SK-N-SH (cell line): Measurements from ENCODE around the gene MAP3K4. TPM values are rescaled to one million over a fixed set of nuclear protein-coding genes. Genes with fewer than 3 reads are reported as not detected.

ENCODE experiments used
- CTCF ChIA-PET: fragments of 300-600, 350-600 bp; formaldehyde crosslinking; extraction: SDS; loops from one replicate; lab custom pipeline; 2021; lab: Yijun Ruan, JAX
- POLR2A ChIA-PET: fragments of 350-600 bp; sonication (Branson Sonifier 250); formaldehyde crosslinking; extraction: SDS; loops from one replicate; lab custom pipeline; 2020; ENCODE audit warnings: antibody characterized with exemption, inconsistent platforms; lab: Yijun Ruan, JAX
- DNase-seq: peaks from one replicate; pipeline ENCODE4 v3.0.0; 2012
- H2AFZ ChIP-seq: fragments of 200-600 bp; sonication (generic); 2 replicates; pipeline ENCODE4 v1.8.1; 2016; ENCODE audit warnings: antibody characterized with exemption, mild to moderate bottlenecking, low read depth
- H3F3A ChIP-seq: fragments of 200-600 bp; sonication (generic); replicated peaks from 2 replicates; pipeline ENCODE3; 2016; ENCODE audit warnings: antibody characterized with exemption, mild to moderate bottlenecking; ENCODE audit not compliant: insufficient read depth
- H3K27ac ChIP-seq, 2 experiments: fragments of 200-500 bp in 1 of 2; fragments of 200-600 bp in 1 of 2; sonication (Bioruptor generic) in 1 of 2; sonication (generic), shearing (Covaris generic) in 1 of 2; 2 replicates each; pipeline versions ENCODE4 v1.5.1 to v1.6.1; 2014 to 2016; ENCODE audit warnings: low read depth in 2 of 2, inconsistent platforms in 1 of 2, low read length in 1 of 2, mild to moderate bottlenecking in 1 of 2, mixed read lengths in 1 of 2
- H3K27me3 ChIP-seq: fragments of 200-600 bp; sonication (generic), shearing (Covaris generic); 2 replicates; pipeline ENCODE4 v1.6.1; 2016; ENCODE audit warnings: mixed run types; ENCODE audit not compliant: insufficient read depth
- H3K36me3 ChIP-seq, 2 experiments: fragments of 200-500 bp in 1 of 2; fragments of 200-600 bp in 1 of 2; sonication (Bioruptor generic) in 1 of 2; sonication (generic) in 1 of 2; replicated peaks in 1 of 2; 2 replicates each; pipeline versions ENCODE3 to v1.5.1; 2014 to 2016; ENCODE audit warnings: low read length in 1 of 2, mild to moderate bottlenecking in 1 of 2; ENCODE audit not compliant: insufficient read depth in 2 of 2, control insufficient read depth in 1 of 2
- H3K4me1 ChIP-seq, 2 experiments: fragments of 200-500 bp in 1 of 2; fragments of 200-600 bp in 1 of 2; sonication (Bioruptor generic) in 1 of 2; sonication (generic), shearing (Covaris generic) in 1 of 2; 2 replicates each; pipeline versions ENCODE4 v1.5.1 to v1.6.1; 2014 to 2016; ENCODE audit warnings: low read depth in 1 of 2, low read length in 1 of 2, mixed run types in 1 of 2; ENCODE audit not compliant: insufficient read depth in 2 of 2, control insufficient read depth in 1 of 2
- H3K4me2 ChIP-seq: fragments of 200-600 bp; sonication (generic), shearing (Covaris generic); 2 replicates; pipeline ENCODE4 v1.6.1; 2017; ENCODE audit warnings: mixed run types
- H3K4me3 ChIP-seq, 2 experiments: fragments of 200-500 bp in 1 of 2; fragments of 200-600 bp in 1 of 2; sonication (Bioruptor generic) in 1 of 2; sonication (generic), shearing (Covaris generic) in 1 of 2; 2 replicates each; pipeline versions ENCODE4 v1.5.1 to v1.8.1; 2014 to 2016; ENCODE audit warnings: low read depth in 2 of 2, inconsistent platforms in 1 of 2, low read length in 1 of 2, mild to moderate bottlenecking in 1 of 2, mixed read lengths in 1 of 2, moderate library complexity in 1 of 2
- H3K79me2 ChIP-seq: fragments of 200-600 bp; sonication (generic); 2 replicates; pipeline ENCODE4 v1.8.1; 2017; ENCODE audit warnings: mild to moderate bottlenecking; ENCODE audit not compliant: insufficient read depth
- H3K9ac ChIP-seq: fragments of 200-600 bp; sonication (generic); 2 replicates; pipeline ENCODE4 v1.6.1; 2017; ENCODE audit warnings: mixed run types
- H3K9me2 ChIP-seq: fragments of 200-600 bp; sonication (generic); 2 replicates; pipeline ENCODE4 v1.6.1; 2017; ENCODE audit warnings: mixed run types
- H3K9me3 ChIP-seq: fragments of 200-600 bp; sonication (generic); 2 replicates; pipeline ENCODE4 v1.6.1; 2017; ENCODE audit warnings: mixed run types, mild to moderate bottlenecking, moderate library complexity
- H4K20me1 ChIP-seq: fragments of 200-600 bp; sonication (generic); 2 replicates; pipeline ENCODE4 v1.6.1; 2017; ENCODE audit warnings: mild to moderate bottlenecking, mixed run types; ENCODE audit not compliant: insufficient read depth
- CTCF ChIP-seq: fragments of 200-600 bp; sonication (generic); IDR thresholded peaks from 2 replicates; pipeline ENCODE4 v1.6.1; 2017; ENCODE audit warnings: antibody characterized with exemption, mild to moderate bottlenecking, moderate library complexity
- MEF2A ChIP-seq: IDR thresholded peaks from 2 replicates; pipeline ENCODE4 v1.4.0; 2012; ENCODE audit warnings: low read depth, borderline replicate concordance
- MXI1 ChIP-seq: IDR thresholded peaks from 2 replicates; pipeline ENCODE4 v1.6.1; 2012; ENCODE audit warnings: mild to moderate bottlenecking, low read depth, low read length, improper control_type of control experiment
- PBX3 ChIP-seq: IDR thresholded peaks from 2 replicates; pipeline ENCODE4; 2012
- RAD21 ChIP-seq: IDR thresholded peaks from 2 replicates; pipeline ENCODE4 v1.6.1; 2012; ENCODE audit warnings: mild to moderate bottlenecking, low read length
- RCOR1 ChIP-seq: fragments of 150-350 bp; IDR thresholded peaks from 2 replicates; pipeline ENCODE4 v1.6.1; 2017; ENCODE audit warnings: antibody characterized with exemption, low read length
- RFX5 ChIP-seq: IDR thresholded peaks from 2 replicates; pipeline ENCODE4 v1.6.1; 2012; ENCODE audit warnings: mild to moderate bottlenecking, improper control_type of control experiment, low read length
- RXRA ChIP-seq: IDR thresholded peaks from 2 replicates; pipeline ENCODE4 v1.4.0; 2012; ENCODE audit warnings: low read depth, mild to moderate bottlenecking, borderline replicate concordance
- SIN3A ChIP-seq: IDR thresholded peaks from 2 replicates; pipeline ENCODE4 v1.6.1; 2012; ENCODE audit warnings: low read depth, mild to moderate bottlenecking, low read length, moderate library complexity, borderline replicate concordance
- SMC3 ChIP-seq: IDR thresholded peaks from 2 replicates; pipeline ENCODE4 v1.6.1; 2012; ENCODE audit warnings: low read depth, low read length, improper control_type of control experiment
- USF2 ChIP-seq: fragments of 150-350 bp; IDR thresholded peaks from 2 replicates; pipeline ENCODE4 v1.6.1; 2017; ENCODE audit warnings: antibody characterized with exemption, low read length, low read depth, borderline replicate concordance
- ZBTB33 ChIP-seq: IDR thresholded peaks from 2 replicates; pipeline ENCODE4 v1.4.0; 2012; ENCODE audit warnings: low read depth, borderline replicate concordance
- WGBS: methylation state at CpG from one replicate; pipeline ENCODE4 v1.1.6; 2017; ENCODE audit warnings: low lambda C conversion rate; 5-methylcytosine and 5-hydroxymethylcytosine counted together
- polyA plus RNA-seq, 3 experiments: library from polyadenylated mRNA; depleted of rRNA; stranded (reverse); fragments of >200 nt; gene quantifications; 2 replicates each; pipeline ENCODE4 v1.2.3, GENCODE V29; 2012

The MAP3K4 gene
- polyA plus RNA-seq, 1 of the 3 experiments (the other 2 are of a cell fraction): 6.8 TPM

GRCh38 chr6:160990847-160991405, 643 bp upstream of the MAP3K4 start:
- Histone ChIP-seq H3K4me1 (peaks cover 3% of the 10 kb centered on the region in 2 experiments; a peak in 3 of 4 replicates), H3K9ac (peak overlapping the region; percentile 83), H3K4me2 (peak overlapping the region; percentile 89), H3K27me3 (no peaks in the 10 kb centered on the region), H4K20me1 (peaks cover 10% of the 10 kb centered on the region), H3K4me3 (peak overlapping the region; percentile 89 to 90), H3K9me2 (no peaks in the 10 kb centered on the region), H2AFZ (peak overlapping the region; percentile 97), H3K36me3 (no peaks in the 10 kb centered on the region), H3K79me2 (peaks cover 36% of the 10 kb centered on the region), H3K9me3 (no peaks in the 10 kb centered on the region), H3F3A (peaks cover 15% of the 10 kb centered on the region), H3K27ac (peak overlapping the region; percentile 86 to 92)
- ChIA-PET POLR2A (no interaction called here), CTCF (interaction anchor here (0.6 to 5.7 kb wide), 9 partner anchors 8 to 383 kb away, joined by 3 to 59 read pairs (median 3); partner anchors contain the start of gene AGPAT4)
- WGBS: 3% methylated on average over 13 of the region's 15 CpGs
- no peak for TF ChIP-seq RXRA
- TF ChIP-seq ZBTB33: no peak
- TF ChIP-seq RFX5: no peak
- DNase-seq: no peak

GRCh38 chr6:160992061-160992979, 751 bp downstream of the MAP3K4 start:
- Histone ChIP-seq H3F3A (peaks cover 15% of the 10 kb centered on the region), H3K4me2 (peak overlapping the region; percentile 89), H3K9me3 (no peaks in the 10 kb centered on the region), H3K27ac (peak overlapping the region; percentile 86 to 92), H3K36me3 (no peaks in the 10 kb centered on the region), H3K9ac (peak overlapping the region; percentile 83), H3K79me2 (peaks cover 50% of the 10 kb centered on the region), H4K20me1 (peaks cover 17% of the 10 kb centered on the region), H2AFZ (peak overlapping the region; percentile 60), H3K9me2 (no peaks in the 10 kb centered on the region), H3K27me3 (no peaks in the 10 kb centered on the region), H3K4me1 (peaks cover 3 to 5% of the 10 kb centered on the region in 2 experiments; a peak in 3 of 4 replicates), H3K4me3 (peak overlapping the region; percentile 89 to 90)
- TF ChIP-seq MXI1 (peak; percentile 33; the same call in 1 of the 2 replicates), SIN3A (no peak; the same call in 1 of the 2 replicates), MEF2A (no peak), SMC3 (peak; percentile 73), USF2 (no peak), RAD21 (peak; percentile 73), CTCF (peak; percentile 77), RCOR1 (0 out of 2 replicates have a peak, but pooled peaks have one; percentile 17), PBX3 (no peak)
- 1% methylated on average over 21 of the region's 47 CpGs for WGBS
- CTCF ChIA-PET: interaction anchor here (0.7 to 5.7 kb wide), 38 partner anchors 10 to 403 kb away, joined by 3 to 59 read pairs (median 4); partner anchors contain the start of gene AGPAT4
- DNase-seq: peak; percentile 70
- POLR2A ChIA-PET: interaction anchor here (0.6 kb wide), 1 partner anchor 124 kb away, joined by 3 read pairs; no protein-coding TSS in a partner anchor
